Mucosa of rectum (tissue), 2 donors: ENCODE results near the gene RNF112.

Experiments used
- H3K27ac ChIP-seq, 2 donors: one replicate each; pipeline ENCODE4 v1.7.0; 2013; ENCODE audit warnings: inconsistent platforms in 2 of 2, low read depth in 2 of 2, low read length in 2 of 2
- H3K27me3 ChIP-seq, 2 donors: one replicate each; pipeline ENCODE4 v1.7.0; 2013; ENCODE audit warnings: low read length in 2 of 2; ENCODE audit not compliant: control insufficient read depth in 2 of 2, insufficient read depth in 2 of 2
- H3K36me3 ChIP-seq, 2 donors: one replicate each; pipeline ENCODE4 v1.7.0; 2013; ENCODE audit warnings: low read length in 2 of 2; ENCODE audit not compliant: control insufficient read depth in 2 of 2, insufficient read depth in 2 of 2
- H3K4me1 ChIP-seq, 2 donors: one replicate each; pipeline ENCODE4 v1.7.0; 2013; ENCODE audit warnings: low read length in 2 of 2, mild to moderate bottlenecking in 1 of 2; ENCODE audit not compliant: control insufficient read depth in 2 of 2, insufficient read depth in 2 of 2
- H3K4me3 ChIP-seq, 2 donors: one replicate each; pipeline ENCODE4 v1.7.0; 2013; ENCODE audit warnings: low read length in 2 of 2
- H3K9ac ChIP-seq, 2 donors: one replicate each; pipeline ENCODE4 v1.7.0; 2013; ENCODE audit warnings: low read length in 2 of 2, low read depth in 1 of 2, mild to moderate bottlenecking in 1 of 2
- H3K9me3 ChIP-seq, 2 donors: one replicate each; pipeline ENCODE4 v1.7.0; 2013; ENCODE audit warnings: low read length in 2 of 2; ENCODE audit not compliant: control insufficient read depth in 2 of 2
- donor health status: healthy.
- donor health status: Normal muscosa, but diverticular disease.

Gene RNF112

DNA sequence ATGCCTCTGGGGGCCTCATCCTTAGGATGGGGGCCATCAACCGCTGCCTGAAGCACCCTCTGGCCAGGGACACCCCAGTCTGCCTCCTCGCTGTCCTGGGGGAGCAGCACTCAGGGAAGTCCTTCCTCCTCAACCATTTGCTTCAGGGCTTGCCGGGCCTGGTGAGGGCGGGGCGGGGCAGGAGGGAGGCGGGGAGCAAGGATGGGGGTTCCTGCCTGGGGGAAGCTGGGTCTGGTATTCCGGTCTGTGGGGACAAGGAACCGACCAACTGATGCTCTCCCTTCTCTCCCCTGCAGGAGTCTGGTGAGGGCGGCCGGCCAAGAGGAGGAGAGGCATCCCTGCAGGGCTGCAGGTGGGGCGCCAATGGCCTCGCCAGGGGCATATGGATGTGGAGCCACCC is 2.0 kb downstream of the RNF112 start:
- Histone ChIP-seq H3K4me3 (no peak overlapping the region), H3K27me3 (no peaks in the 10 kb centered on the region), H3K36me3 (no peaks in the 10 kb centered on the region), H3K9ac (no peak overlapping the region), H3K27ac (no peak overlapping the region), H3K9me3 (no peaks in the 10 kb centered on the region), H3K4me1 (peaks cover 4 to 6% of the 10 kb centered on the region in 2 donors)

- H3K9me3 ChIP-seq = no peaks in the 10 kb centered on the region
- H3K27me3 ChIP-seq = no peaks in the 10 kb centered on the region
- no peak overlapping the region for H3K9ac ChIP-seq
- no peak overlapping the region for H3K27ac ChIP-seq
- H3K36me3 ChIP-seq = no peaks in the 10 kb centered on the region
- H3K4me1 ChIP-seq = peaks cover 4 to 6% of the 10 kb centered on the region in 2 donors
- H3K4me3 ChIP-seq = no peak overlapping the region
These were observed 2.7 kb downstream of the RNF112 start for GRCh38 chr17:19413761-19414160.

GRCh38 chr17:19414396-19415280 is 3.6 kb downstream of the RNF112 start:
- Histone ChIP-seq H3K4me3 (no peak overlapping the region), H3K27me3 (no peaks in the 10 kb centered on the region)

GRCh38 chr17:19415311-19415710 is 4.3 kb downstream of the RNF112 start:
- no peak overlapping the region for H3K9ac ChIP-seq
- H3K4me3 ChIP-seq = no peak overlapping the region

More at GRCh38 chr17:19414396-19415280, 3.6 kb downstream of the RNF112 start:
- Histone ChIP-seq H3K9ac (no peak overlapping the region), H3K4me1 (peaks cover 4 to 6% of the 10 kb centered on the region in 2 donors), H3K27ac (no peak overlapping the region), H3K9me3 (no peaks in the 10 kb centered on the region), H3K36me3 (no peaks in the 10 kb centered on the region)

GRCh38 chr17:19415806-19416775 is 5.1 kb downstream of the RNF112 start:
- H3K4me3 ChIP-seq = no peak overlapping the region
- H3K27me3 ChIP-seq = no peaks in the 10 kb centered on the region
- no peak overlapping the region for H3K27ac ChIP-seq

More at GRCh38 chr17:19415311-19415710, 4.3 kb downstream of the RNF112 start:
- Histone ChIP-seq H3K27ac (no peak overlapping the region), H3K36me3 (no peaks in the 10 kb centered on the region), H3K9me3 (no peaks in the 10 kb centered on the region), H3K4me1 (peaks cover 4% of the 10 kb centered on the region in 2 donors), H3K27me3 (no peaks in the 10 kb centered on the region)

DNA sequence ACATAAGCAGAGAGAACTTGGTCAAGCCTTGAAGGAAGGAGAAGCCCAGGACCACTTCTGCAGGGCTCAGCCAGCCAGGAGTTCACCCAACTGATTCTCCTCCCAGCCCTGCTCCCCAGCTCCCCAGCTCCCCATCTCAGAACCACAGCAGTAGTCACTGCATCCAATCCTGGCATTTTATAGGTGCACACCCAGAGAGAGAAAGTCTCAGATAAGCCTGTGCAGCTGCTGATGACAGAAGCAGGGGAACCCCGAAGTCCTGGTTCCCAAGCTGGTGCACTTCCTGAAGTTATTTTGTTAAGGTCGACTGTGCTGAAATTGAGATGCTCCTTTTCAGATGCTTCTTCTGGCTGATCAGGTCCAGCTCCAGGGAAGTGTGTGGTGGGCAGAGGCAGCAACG is 6.6 kb downstream of the RNF112 start:
- no peaks in the 10 kb centered on the region for H3K36me3 ChIP-seq
- no peak overlapping the region for H3K4me3 ChIP-seq
- peak overlapping the region in 1 of 2 donors; percentile 5 for H3K27ac ChIP-seq

More at GRCh38 chr17:19415806-19416775, 5.1 kb downstream of the RNF112 start:
- no peaks in the 10 kb centered on the region for H3K9me3 ChIP-seq
- no peak overlapping the region for H3K9ac ChIP-seq
- H3K36me3 ChIP-seq = no peaks in the 10 kb centered on the region
- peaks cover 2 to 4% of the 10 kb centered on the region in 2 donors for H3K4me1 ChIP-seq

DNA sequence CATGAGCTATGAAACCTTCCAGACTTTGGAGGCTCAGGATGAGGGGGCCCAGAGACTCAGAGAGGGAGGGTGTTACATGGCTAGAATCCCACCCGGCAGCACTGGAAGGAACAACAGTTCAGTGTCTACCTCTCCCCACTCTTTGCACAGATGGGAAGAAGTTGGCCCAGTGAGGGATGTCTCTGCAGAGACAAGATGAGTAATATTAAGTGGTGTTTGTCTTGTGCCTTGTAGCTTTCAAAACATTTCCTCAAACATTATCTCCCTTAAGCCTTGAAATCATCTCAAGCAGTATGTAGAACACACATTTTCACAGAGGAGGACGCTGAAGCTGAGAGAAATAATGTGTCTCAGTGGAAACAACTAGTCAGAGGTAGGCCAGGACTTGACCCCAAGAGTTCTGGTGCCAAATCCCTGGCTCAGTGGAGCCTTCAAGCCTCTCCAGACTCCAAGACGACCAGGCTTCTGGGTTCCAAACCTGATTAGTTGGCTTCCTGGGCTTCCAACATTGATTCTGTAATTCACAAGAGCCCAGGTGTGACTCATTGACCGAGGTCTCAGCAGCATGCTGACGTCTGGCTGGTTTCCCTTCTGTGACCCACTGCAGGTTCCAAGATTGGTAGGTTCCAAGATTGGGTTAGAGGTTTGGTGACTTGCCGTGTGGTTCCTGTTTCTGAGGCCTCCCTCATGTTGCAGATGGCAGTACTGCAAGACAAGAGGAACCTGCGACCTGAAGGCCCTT is 7.4 kb downstream of the RNF112 start:
- peak overlapping the region; percentile 5 to 46 for H3K27ac ChIP-seq
- H3K27me3 ChIP-seq = no peaks in the 10 kb centered on the region
- no peaks in the 10 kb centered on the region for H3K9me3 ChIP-seq
- H3K4me1 ChIP-seq = peaks cover 2 to 4% of the 10 kb centered on the region in 2 donors
- H3K4me3 ChIP-seq = no peak overlapping the region
- H3K9ac ChIP-seq = no peak overlapping the region
- no peaks in the 10 kb centered on the region for H3K36me3 ChIP-seq

More for the DNA sequence above, 6.6 kb downstream of the RNF112 start:
- Histone ChIP-seq H3K9ac (no peak overlapping the region), H3K4me1 (peaks cover 2 to 4% of the 10 kb centered on the region in 2 donors), H3K9me3 (no peaks in the 10 kb centered on the region), H3K27me3 (no peaks in the 10 kb centered on the region)

DNA sequence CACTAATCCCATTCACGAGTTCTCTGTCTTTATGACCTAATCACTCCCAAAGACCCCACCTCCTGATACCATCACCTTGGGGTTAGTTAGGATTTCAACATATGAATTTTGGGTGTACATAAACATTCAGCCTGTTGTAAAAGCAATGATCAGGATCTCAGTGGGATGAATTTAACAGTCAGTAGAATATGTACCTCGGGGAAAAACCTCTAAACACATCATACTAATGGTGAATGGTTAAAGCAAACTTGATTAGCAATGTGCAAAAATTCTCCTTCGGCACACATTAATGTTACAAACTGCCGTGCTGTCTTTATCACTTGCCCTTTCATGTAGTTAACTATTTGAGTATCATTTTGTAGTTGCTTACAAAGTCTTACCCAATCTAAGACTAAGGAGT is 10.2 kb downstream of the RNF112 start:
- Histone ChIP-seq H3K4me1 (peaks cover 14 to 19% of the 10 kb centered on the region in 2 donors), H3K27me3 (no peaks in the 10 kb centered on the region), H3K36me3 (no peaks in the 10 kb centered on the region), H3K9me3 (no peaks in the 10 kb centered on the region), H3K9ac (no peak overlapping the region), H3K27ac (no peak overlapping the region), H3K4me3 (no peak overlapping the region)

- no peak overlapping the region for H3K9ac ChIP-seq
- no peak overlapping the region for H3K27ac ChIP-seq
- H3K36me3 ChIP-seq = no peaks in the 10 kb centered on the region
- peaks cover 14 to 19% of the 10 kb centered on the region in 2 donors for H3K4me1 ChIP-seq
- H3K4me3 ChIP-seq = no peak overlapping the region
- H3K9me3 ChIP-seq = no peaks in the 10 kb centered on the region
- no peaks in the 10 kb centered on the region for H3K27me3 ChIP-seq
These were observed 10.9 kb downstream of the RNF112 start for GRCh38 chr17:19421926-19422325.
